HG03575 (cell line): Measurements from ENCODE around the gene SDK1.

Experiments used
- ATAC-seq: cut with Tn5 transposase; IDR thresholded peaks from one replicate; pipeline ENCODE4 v1.9.1; 2021; ENCODE audit not compliant: unreplicated experiment, insufficient number of reproducible peaks, low FRiP score; ENCODE audit errors: extremely low read depth

Gene SDK1

GRCh38 chr7:4145576-4145975 is 844.5 kb downstream of the SDK1 start:
- no peak for ATAC-seq

- no peak for ATAC-seq
These were observed 847.0 kb downstream of the SDK1 start for GRCh38 chr7:4147926-4148620.

GRCh38 chr7:4149236-4149635 is 848.2 kb downstream of the SDK1 start:
- ATAC-seq = no peak

- ATAC-seq = no peak
These were observed 848.6 kb downstream of the SDK1 start for GRCh38 chr7:4149645-4150044.

- ATAC-seq = no peak
These were observed 849.7 kb downstream of the SDK1 start for GRCh38 chr7:4150731-4151130.

GRCh38 chr7:4151524-4151923 is 850.5 kb downstream of the SDK1 start:
- ATAC-seq = no peak

- ATAC-seq = no peak
These were observed 851.0 kb downstream of the SDK1 start for GRCh38 chr7:4151926-4152549.

GRCh38 chr7:4154882-4155535 is 854.0 kb downstream of the SDK1 start:
- ATAC-seq = no peak

GRCh38 chr7:4156190-4156589 is 855.1 kb downstream of the SDK1 start:
- ATAC-seq = no peak

- no peak for ATAC-seq
These were observed 856.6 kb downstream of the SDK1 start for GRCh38 chr7:4157651-4158050.

- no peak for ATAC-seq
These were observed 857.5 kb downstream of the SDK1 start for GRCh38 chr7:4158441-4159153.

GRCh38 chr7:4159154-4159501 is 858.1 kb downstream of the SDK1 start:
- ATAC-seq = no peak

- no peak for ATAC-seq
These were observed 858.9 kb downstream of the SDK1 start for GRCh38 chr7:4159761-4160554.

- no peak for ATAC-seq
These were observed 862.0 kb downstream of the SDK1 start for GRCh38 chr7:4162884-4163564.

- ATAC-seq = no peak
These were observed 862.6 kb downstream of the SDK1 start for GRCh38 chr7:4163565-4164203.

- ATAC-seq = no peak
These were observed 863.5 kb downstream of the SDK1 start for GRCh38 chr7:4164556-4164955.

- no peak for ATAC-seq
These were observed 865.3 kb downstream of the SDK1 start for GRCh38 chr7:4166340-4166739.

- ATAC-seq = no peak
These were observed 865.8 kb downstream of the SDK1 start for GRCh38 chr7:4166807-4167206.
